Measurements from ENCODE around the gene ADAM15.

Gene ADAM15

GRCh38 chr1:155076371-155076770 is 25.3 kb downstream of the ADAM15 start:
- DNase-seq, result no peak

- no peak for DNase-seq
Measured at GRCh38 chr1:155077346-155077745, 26.2 kb downstream of the ADAM15 start.

GRCh38 chr1:155077758-155078445 is 26.8 kb downstream of the ADAM15 start:
- no peak for DNase-seq

GRCh38 chr1:155078469-155079209 is 27.5 kb downstream of the ADAM15 start, which contains the start of gene EFNA3:
Gene EFNA3, plus strand, starts transcription at chr1:155078837. Its CDS starts 105 bp downstream, at chr1:155078942.
- no peak for DNase-seq

- DNase-seq, result no peak
Measured at GRCh38 chr1:155079210-155079486, 28.0 kb downstream of the ADAM15 start.

GRCh38 chr1:155079487-155080311 is 28.6 kb downstream of the ADAM15 start:
- DNase-seq, result no peak

GRCh38 chr1:155080312-155081228 is 29.5 kb downstream of the ADAM15 start:
- DNase-seq, result no peak

- no peak for DNase-seq
Measured at GRCh38 chr1:155081472-155082300, 30.6 kb downstream of the ADAM15 start.

- DNase-seq, result no peak
Measured at GRCh38 chr1:155082301-155083051, 31.4 kb downstream of the ADAM15 start.

GRCh38 chr1:155083052-155083541 is 32.0 kb downstream of the ADAM15 start:
- no peak for DNase-seq

- DNase-seq, result no peak
Measured at GRCh38 chr1:155083865-155084721, 33.0 kb downstream of the ADAM15 start.

- peak; percentile 86 for DNase-seq
Measured at GRCh38 chr1:155084722-155085503, 33.8 kb downstream of the ADAM15 start.

- peak; percentile 65 for DNase-seq
Measured at GRCh38 chr1:155085504-155086127, 34.5 kb downstream of the ADAM15 start.

- peak; percentile 65 for DNase-seq
Measured at GRCh38 chr1:155086128-155086741, 35.1 kb downstream of the ADAM15 start.

GRCh38 chr1:155086856-155087535 is 35.9 kb downstream of the ADAM15 start:
- DNase-seq, result no peak

- DNase-seq, result peak; percentile 55
Measured at GRCh38 chr1:155091071-155092051, 40.2 kb downstream of the ADAM15 start.

All from NK-92 treated with Interleukin-12 subunit alpha and Interleukin-12 subunit beta, amount 100 ng/mL, for 24 hours (cell line).